Heart left ventricle (tissue), 13 donors: ENCODE measurements around the gene SLC1A6.

Experiments used
- POLR2A ChIP-seq, 2 donors: fragments of 450-650 bp; IDR thresholded peaks; one replicate each; pipeline ENCODE4 v1.6.1; 2017; ENCODE audit warnings: antibody characterized with exemption in 2 of 2, mild to moderate bottlenecking in 2 of 2, moderate library complexity in 2 of 2
- TF ChIP-seq, protein P1 (sequence below), 12 donors: fragments of 200-600 bp; sonication (generic) in 4 of 12; IDR thresholded peaks; one replicate each; pipeline versions ENCODE4 v1.5.0 to v1.8.0; 2018 to 2022; ENCODE audit warnings: antibody characterized with exemption in 12 of 12, mild to moderate bottlenecking in 5 of 12
- donor health status: ischemic (EF 13 %, LVEDD 7.1; RV severe dilation, severe dysfunction).
- donor health status: DM: no; HTN: yes; CAD: no.
- donor health status: DM: no; HTN: no; CAD: no.
- donor health status: ischemic (EF 25% LVEDD 6.9; RV normal size, moderate dysfunction).
- donor health status: ischemic (EF 25% LVEDD 5.7; RV mildly dilated, moderate dysfunction).
- donor health status: ischemic (EF 35%, LVEDD 5.7; RV mildly dilated, moderate dysfunction).
- donor health status: nonischemic (EF 11% LVEDD 7.7; RV severe dilation, severe dysfunction).
- donor health status: DM: yes; HTN: yes; CAD: no.
- donor health status: PGD.
- donor health status: ischemic (EF 29% LVEDD 5.4; RV normal size, mild dysfunction).
- donor health status: nonischemic (EF 23%, LVEDD 6.1; RV moderate dilation, normal function).

DNA sequence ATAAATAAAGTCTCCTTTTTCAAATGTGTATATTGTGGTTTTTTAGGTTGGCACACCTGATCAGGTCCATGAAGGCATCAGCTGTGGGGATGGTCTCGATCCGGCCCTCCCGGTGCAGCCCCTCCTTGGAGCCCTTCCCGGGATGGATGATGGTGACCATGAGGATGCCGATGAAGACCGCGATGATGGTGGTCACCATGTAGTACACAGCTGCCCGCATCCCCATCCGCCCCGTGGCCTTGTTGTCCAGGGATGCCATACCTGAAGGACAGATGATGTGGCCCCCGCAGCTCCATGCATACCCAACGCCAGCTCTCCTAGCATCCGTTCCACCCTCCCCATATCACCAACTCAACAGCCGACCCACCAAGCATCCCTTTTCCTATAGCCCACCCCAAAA, 11.4 kb downstream of the SLC1A6 start:
- TF ChIP-seq, protein P1, sequence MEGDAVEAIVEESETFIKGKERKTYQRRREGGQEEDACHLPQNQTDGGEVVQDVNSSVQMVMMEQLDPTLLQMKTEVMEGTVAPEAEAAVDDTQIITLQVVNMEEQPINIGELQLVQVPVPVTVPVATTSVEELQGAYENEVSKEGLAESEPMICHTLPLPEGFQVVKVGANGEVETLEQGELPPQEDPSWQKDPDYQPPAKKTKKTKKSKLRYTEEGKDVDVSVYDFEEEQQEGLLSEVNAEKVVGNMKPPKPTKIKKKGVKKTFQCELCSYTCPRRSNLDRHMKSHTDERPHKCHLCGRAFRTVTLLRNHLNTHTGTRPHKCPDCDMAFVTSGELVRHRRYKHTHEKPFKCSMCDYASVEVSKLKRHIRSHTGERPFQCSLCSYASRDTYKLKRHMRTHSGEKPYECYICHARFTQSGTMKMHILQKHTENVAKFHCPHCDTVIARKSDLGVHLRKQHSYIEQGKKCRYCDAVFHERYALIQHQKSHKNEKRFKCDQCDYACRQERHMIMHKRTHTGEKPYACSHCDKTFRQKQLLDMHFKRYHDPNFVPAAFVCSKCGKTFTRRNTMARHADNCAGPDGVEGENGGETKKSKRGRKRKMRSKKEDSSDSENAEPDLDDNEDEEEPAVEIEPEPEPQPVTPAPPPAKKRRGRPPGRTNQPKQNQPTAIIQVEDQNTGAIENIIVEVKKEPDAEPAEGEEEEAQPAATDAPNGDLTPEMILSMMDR (IDR thresholded peaks at IDR 0.05): no peak
- TF ChIP-seq POLR2A (IDR thresholded peaks at IDR 0.05): no peak
